Ovary (tissue), 9 donors: Measurements from ENCODE around the gene ADIRF. TPM values are rescaled to one million over a fixed set of nuclear protein-coding genes. Genes with fewer than 3 reads are reported as not detected.

ENCODE experiments used
- DNase-seq, 5 donors: peaks; one replicate each; pipeline ENCODE4 v3.0.0-alpha.2; 2019 to 2020
- H3K27ac ChIP-seq, 2 donors: fragments of 200-600 bp; one replicate each; pipeline versions ENCODE4 v1.5.1 to v1.8.0; 2019 to 2022
- H3K27me3 ChIP-seq: fragments of 200-600 bp; one replicate; pipeline ENCODE4 v1.8.0; 2022
- H3K36me3 ChIP-seq: fragments of 200-600 bp; sonication (generic); one replicate; pipeline ENCODE4 v1.5.1; 2019
- H3K4me1 ChIP-seq: one replicate; pipeline ENCODE4 v1.8.1; 2013; ENCODE audit warnings: mild to moderate bottlenecking, moderate library complexity; ENCODE audit not compliant: insufficient read depth
- H3K4me3 ChIP-seq: fragments of 200-600 bp; sonication (generic); one replicate; pipeline ENCODE4 v1.5.1; 2017
- H3K9me3 ChIP-seq, 2 donors: fragments of 200-600 bp in 1 of 2; sonication (generic) in 1 of 2; one replicate each; pipeline versions ENCODE4 v1.5.1 to v1.8.1; 2013 to 2019; ENCODE audit warnings: mild to moderate bottlenecking in 1 of 2, moderate library complexity in 1 of 2
- CTCF ChIP-seq, 3 donors: fragments of 450-650 bp in 2 of 3; fragments of 200-600 bp in 1 of 3; IDR thresholded peaks; one replicate each; pipeline versions ENCODE4 v1.5.1 to v1.8.0; 2016 to 2022; ENCODE audit warnings: antibody characterized with exemption in 3 of 3, mild to moderate bottlenecking in 1 of 3
- EP300 ChIP-seq: sonication (generic); formaldehyde crosslinking; IDR thresholded peaks from one replicate; pipeline ENCODE4 v1.6.1; 2017; ENCODE audit warnings: antibody characterized with exemption
- POLR2A ChIP-seq: fragments of 450-650 bp; IDR thresholded peaks from one replicate; pipeline ENCODE4 v1.6.1; 2017; ENCODE audit warnings: antibody characterized with exemption, mild to moderate bottlenecking, moderate library complexity
- WGBS, 3 donors: extraction: QIAGEN DNeasy Blood & Tissue Kit in 1 of 3; methylation state at CpG; one replicate each; pipeline versions ENCODE4 v1.1.5 to v1.1.7; 2013 to 2017; 5-methylcytosine and 5-hydroxymethylcytosine counted together
- intact Hi-C, 4 donors: fragments of 100-400 bp; cut with DNase I; formaldehyde crosslinking; loops; one replicate each; pipeline versions ENCODE4 v1.11.0 to v1.15.1; 2022 to 2023
- polyA plus RNA-seq, 2 donors: library from polyadenylated mRNA; stranded (reverse); fragments of 200-250 nt in 1 of 2; fragments of 350-450 nt in 1 of 2; fragmentation: Illumina TruSeq in 1 of 2; extraction: RNeasy Lipid Tissue Mini Kit (QIAGEN cat#74804) in 1 of 2; gene quantifications; one replicate each; pipeline ENCODE4 v1.2.3, GENCODE V29; 2013 to 2014
- total RNA-seq, 7 donors: library from RNA; depleted of rRNA in 2 of 7; stranded (reverse); fragments of >200 nt in 2 of 7; fragmentation: NEBNext Ultra II Directional in 3 of 7; extraction: Animal tissue kit (Norgen Biotek cat#: 25700) in 3 of 7; gene quantifications; one replicate each; pipeline versions ENCODE4 v1.1.0 to v1.2.4, GENCODE V29; 2016 to 2023
- donor health status: DM: no; HTN: no; CAD: no; lungs with moderate emphysema.
- donor health status: DM: no; HTN: no; CAD: no.
- donor health status: Bipolar disorder and iron deficiency.
- donor health status: DM: yes; HTN: yes; CAD: no.
- donor health status: DM: no; HTN: no; CAD: no.
- donor health status: DM: yes; HTN: yes; CAD: no.

ADIRF gene
- total and polyA plus RNA-seq, 9 donors, result 57.4 to 528 (median 231) TPM

GRCh38 chr10:86962136-86962980, 5.9 kb upstream of the ADIRF start:
- intact Hi-C loops, result loop anchor here in 1 of 4 donors (10.0 kb wide), 1 partner anchor 132 kb away; the partner anchor contains the start of genes GLUD1 and SHLD2
- Histone ChIP-seq H3K4me3 (no peak overlapping the region), H3K9me3 (no peaks in the 10 kb centered on the region), H3K27ac (no peak overlapping the region), H3K4me1 (peaks cover 30% of the 10 kb centered on the region), H3K27me3 (no peaks in the 10 kb centered on the region), H3K36me3 (no peaks in the 10 kb centered on the region)
- DNase-seq, result peak in 3 of 5 donors; percentile 7 to 21 (median 19)
- TF ChIP-seq POLR2A (no peak), CTCF (IDR thresholded peaks at IDR 0.05) (no peak), EP300 (no peak)
- 84 to 90% (median 85%) methylated on average over 7 of the region's 7 CpGs for WGBS, 3 donors

- Histone ChIP-seq H3K9me3 (no peaks in the 10 kb centered on the region), H3K4me1 (peaks cover 33% of the 10 kb centered on the region), H3K4me3 (no peak overlapping the region), H3K36me3 (no peaks in the 10 kb centered on the region), H3K27ac (no peak overlapping the region), H3K27me3 (no peaks in the 10 kb centered on the region)
- WGBS, 3 donors, result 92 to 96% (median 94%) methylated on average over 7 of the region's 7 CpGs
- TF ChIP-seq POLR2A (no peak), CTCF (IDR thresholded peaks at IDR 0.05) (no peak), EP300 (no peak)
- intact Hi-C loops, result loop anchor here in 2 of 4 donors (1.0 to 10.0 kb wide), 2 partner anchors 21 to 132 kb away; partner anchors contain the start of genes GLUD1 (in 1 of the 2) and SHLD2 (in 1 of the 2)
- peak in 1 of 5 donors; percentile 20 for DNase-seq
Observed at GRCh38 chr10:86962981-86963310, 5.3 kb upstream of the ADIRF start.

- Histone ChIP-seq H3K27me3 (no peaks in the 10 kb centered on the region), H3K4me3 (no peak overlapping the region), H3K36me3 (no peaks in the 10 kb centered on the region), H3K4me1 (peaks cover 30% of the 10 kb centered on the region), H3K27ac (no peak overlapping the region), H3K9me3 (no peaks in the 10 kb centered on the region)
- intact Hi-C loops, result loop anchor here in 2 of 4 donors (1.0 to 10.0 kb wide), 2 partner anchors 21 to 131 kb away; partner anchors contain the start of genes GLUD1 (in 1 of the 2) and SHLD2 (in 1 of the 2)
- 92 to 95% (median 93%) methylated on average over 12 of the region's 12 CpGs for WGBS, 3 donors
- peak in 2 of 5 donors; percentile 15 to 17 for DNase-seq
- TF ChIP-seq CTCF (IDR thresholded peaks at IDR 0.05) (no peak), POLR2A (no peak), EP300 (no peak)
Observed at GRCh38 chr10:86963341-86963919, 4.9 kb upstream of the ADIRF start.

- TF ChIP-seq EP300 (no peak), CTCF (IDR thresholded peaks at IDR 0.05) (no peak), POLR2A (no peak)
- 71 to 86% (median 77%) methylated on average over 13 of the region's 13 CpGs for WGBS, 3 donors
- intact Hi-C loops, result loop anchor here in 1 of 4 donors (10.0 kb wide), 1 partner anchor 131 kb away; the partner anchor contains the start of genes GLUD1 and SHLD2
- peak in 3 of 5 donors; percentile 20 to 40 (median 31) for DNase-seq
- H3K27me3 ChIP-seq, result no peaks in the 10 kb centered on the region
- peaks cover 23% of the 10 kb centered on the region for H3K4me1 ChIP-seq
- no peaks in the 10 kb centered on the region for H3K9me3 ChIP-seq
- peak overlapping the region in 1 of 2 donors; percentile 43 for H3K27ac ChIP-seq
- H3K4me3 ChIP-seq, result no peak overlapping the region
- no peaks in the 10 kb centered on the region for H3K36me3 ChIP-seq
Observed at GRCh38 chr10:86964061-86964846, 4.0 kb upstream of the ADIRF start.
